Measurements from ENCODE around the gene PIK3CA.
"Not testable (repeated sequence)": the region's sequence is repeated elsewhere in the genome, so short reads cannot be mapped to it uniquely, and the experiment has no call there.

The PIK3CA gene

DNA sequence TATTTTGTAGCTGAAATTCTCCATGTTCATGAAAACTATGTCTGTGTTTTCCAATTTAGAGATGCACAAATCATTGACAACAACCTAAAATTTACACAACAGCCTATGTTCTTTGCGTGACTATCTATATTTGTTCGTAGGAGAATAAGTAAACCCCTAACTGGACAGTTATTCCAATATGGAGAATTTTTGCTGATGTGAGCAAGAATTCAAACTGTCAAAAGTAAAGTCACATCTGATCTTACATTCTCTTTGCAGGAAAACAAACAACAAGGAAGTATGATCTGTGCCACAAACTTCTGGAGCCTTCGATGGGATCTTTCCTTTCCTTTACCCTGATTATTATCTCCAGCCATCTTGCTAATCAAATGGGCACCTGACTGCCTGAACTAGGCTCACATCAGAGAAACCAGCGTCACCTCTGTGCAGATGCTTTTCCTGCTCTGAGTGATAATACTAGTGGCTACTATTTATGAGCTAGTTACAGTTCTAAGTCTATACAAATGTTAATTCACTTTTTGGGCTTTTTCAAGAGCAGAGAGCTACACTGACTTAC is 121.1 kb downstream of the PIK3CA start:
- H3K4me3 ChIP-seq (ENCODE audit: insufficient read depth, low read depth, low read length) = no peak overlapping the region
- no peaks in the 10 kb centered on the region for H3K9me3 ChIP-seq (ENCODE audit: control insufficient read depth, low read length)
- WGBS, 2 experiments = 92 to 93% methylated on average over 4 of the region's 4 CpGs
- H3K36me3 ChIP-seq (ENCODE audit: control insufficient read depth, insufficient read depth, low read length) = no peaks in the 10 kb centered on the region
- H3K27me3 ChIP-seq (ENCODE audit: control insufficient read depth, insufficient read depth, low read length, poor library complexity, severe bottlenecking) = no peaks in the 10 kb centered on the region
- H3K27ac ChIP-seq (ENCODE audit: insufficient read depth, low read depth, low read length, poor library complexity, severe bottlenecking) = no peak overlapping the region
- no peaks in the 10 kb centered on the region for H3K4me1 ChIP-seq (ENCODE audit: control insufficient read depth, insufficient read depth, low read length)

DNA sequence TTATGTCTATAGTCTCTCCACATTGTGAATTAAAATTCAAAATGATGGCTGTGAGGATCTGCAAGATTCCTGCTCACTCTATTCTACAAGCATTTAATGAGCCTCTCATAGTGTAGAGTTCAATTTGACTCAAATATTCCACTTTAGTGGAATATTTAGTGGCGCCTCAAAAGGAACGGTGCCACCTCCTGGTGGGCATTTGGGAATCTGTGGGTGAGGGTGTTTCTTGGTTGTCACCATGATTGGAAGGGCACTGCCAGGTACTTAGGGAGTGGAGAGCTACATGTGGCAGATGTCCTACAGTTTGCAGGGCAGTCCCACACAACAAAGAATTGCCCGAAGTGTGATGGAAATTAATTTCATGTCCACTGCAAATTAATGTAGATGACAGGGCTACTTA is 124.2 kb downstream of the PIK3CA start:
- H3K9me3 ChIP-seq (ENCODE audit: control insufficient read depth, low read length) = no peaks in the 10 kb centered on the region
- H3K36me3 ChIP-seq (ENCODE audit: control insufficient read depth, insufficient read depth, low read length) = no peaks in the 10 kb centered on the region
- H3K27ac ChIP-seq (ENCODE audit: insufficient read depth, low read depth, low read length, poor library complexity, severe bottlenecking) = no peak overlapping the region
- H3K4me3 ChIP-seq (ENCODE audit: insufficient read depth, low read depth, low read length) = no peak overlapping the region
- 94 to 95% methylated on average over 3 of the region's 3 CpGs for WGBS, 2 experiments
- H3K4me1 ChIP-seq (ENCODE audit: control insufficient read depth, insufficient read depth, low read length) = no peaks in the 10 kb centered on the region
- no peaks in the 10 kb centered on the region for H3K27me3 ChIP-seq (ENCODE audit: control insufficient read depth, insufficient read depth, low read length, poor library complexity, severe bottlenecking)

DNA sequence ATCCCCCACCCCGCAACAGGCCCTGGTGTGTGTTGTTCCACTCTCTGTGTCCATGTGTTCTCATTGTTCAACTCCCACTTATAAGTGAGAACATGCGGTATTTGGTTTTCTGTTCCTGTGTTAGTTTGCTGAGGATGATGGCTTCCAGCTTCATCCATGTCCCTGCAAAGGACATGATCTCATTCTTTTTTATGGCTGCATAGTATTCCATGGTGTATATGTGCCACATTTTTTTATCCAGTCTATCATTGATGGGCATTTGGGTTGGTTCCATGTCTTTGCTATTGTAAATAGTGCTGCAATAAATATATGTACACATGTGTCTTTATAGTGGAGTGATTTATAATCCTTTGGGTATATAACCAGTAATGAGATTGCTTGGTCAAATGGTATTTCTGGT is 126.3 kb downstream of the PIK3CA start:
- H3K4me1 ChIP-seq (ENCODE audit: control insufficient read depth, insufficient read depth, low read length); H3K27ac ChIP-seq (ENCODE audit: insufficient read depth, low read depth, low read length, poor library complexity, severe bottlenecking); H3K9me3 ChIP-seq (ENCODE audit: control insufficient read depth, low read length); H3K36me3 ChIP-seq (ENCODE audit: control insufficient read depth, insufficient read depth, low read length); H3K27me3 ChIP-seq (ENCODE audit: control insufficient read depth, insufficient read depth, low read length, poor library complexity, severe bottlenecking); H3K4me3 ChIP-seq (ENCODE audit: insufficient read depth, low read depth, low read length): not testable (repeated sequence)
- 75 to 88% methylated on average over 1 of the region's 2 CpGs for WGBS, 2 experiments

DNA sequence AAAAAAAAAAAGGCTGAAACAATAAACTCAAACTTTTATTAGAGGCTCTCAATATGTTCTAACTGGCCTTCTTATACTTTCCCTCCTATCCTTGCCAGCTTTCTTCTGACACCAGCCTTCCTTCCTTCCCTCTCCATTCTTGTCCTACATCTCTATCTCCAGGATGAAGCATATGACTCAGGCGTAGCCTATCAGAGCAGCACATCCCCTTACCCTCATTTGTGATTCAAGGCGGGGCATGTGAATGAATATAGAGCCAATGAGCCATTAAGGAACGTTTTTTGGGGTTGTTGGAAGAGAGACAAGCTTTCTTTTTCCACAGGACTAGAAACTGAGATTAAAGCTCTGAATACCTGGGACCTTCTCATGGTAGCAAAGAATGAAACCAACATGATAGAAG is 127.8 kb downstream of the PIK3CA start:
- no peak overlapping the region for H3K27ac ChIP-seq (ENCODE audit: insufficient read depth, low read depth, low read length, poor library complexity, severe bottlenecking)
- 76 to 87% methylated on average over 3 of the region's 3 CpGs for whole genome bisulfite sequencing, 2 experiments
- H3K4me3 ChIP-seq (ENCODE audit: insufficient read depth, low read depth, low read length) = no peak overlapping the region
- H3K27me3 ChIP-seq (ENCODE audit: control insufficient read depth, insufficient read depth, low read length, poor library complexity, severe bottlenecking) = no peaks in the 10 kb centered on the region
- no peaks in the 10 kb centered on the region for H3K4me1 ChIP-seq (ENCODE audit: control insufficient read depth, insufficient read depth, low read length)
- no peaks in the 10 kb centered on the region for H3K9me3 ChIP-seq (ENCODE audit: control insufficient read depth, low read length)
- no peaks in the 10 kb centered on the region for H3K36me3 ChIP-seq (ENCODE audit: control insufficient read depth, insufficient read depth, low read length)

DNA sequence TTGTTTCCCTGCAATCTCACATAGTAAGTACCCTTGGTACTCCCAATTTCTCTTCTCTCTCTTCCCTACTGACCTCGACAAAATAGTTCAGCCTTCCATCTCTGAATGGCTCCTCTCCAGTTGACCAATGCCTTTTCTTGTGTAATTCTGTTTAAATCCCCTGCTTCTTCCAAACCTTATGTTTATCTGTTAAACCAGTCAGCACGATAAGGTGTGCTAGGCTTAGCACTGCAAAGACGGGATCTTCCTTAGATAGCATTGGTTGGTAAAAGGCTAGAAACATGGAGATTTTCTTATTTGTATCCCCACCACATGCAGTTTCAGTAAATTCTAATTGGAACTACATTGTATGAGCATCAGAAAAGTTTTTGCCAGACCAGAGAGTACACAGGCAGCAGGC is 128.6 kb downstream of the PIK3CA start:
- Histone ChIP-seq H3K27ac (ENCODE audit: insufficient read depth, low read depth, low read length, poor library complexity, severe bottlenecking) (no peak overlapping the region), H3K9me3 (ENCODE audit: control insufficient read depth, low read length) (no peaks in the 10 kb centered on the region), H3K4me3 (ENCODE audit: insufficient read depth, low read depth, low read length) (no peak overlapping the region), H3K27me3 (ENCODE audit: control insufficient read depth, insufficient read depth, low read length, poor library complexity, severe bottlenecking) (no peaks in the 10 kb centered on the region), H3K36me3 (ENCODE audit: control insufficient read depth, insufficient read depth, low read length) (no peaks in the 10 kb centered on the region), H3K4me1 (ENCODE audit: control insufficient read depth, insufficient read depth, low read length) (no peaks in the 10 kb centered on the region)
- 93 to 96% methylated on average over 3 of the region's 3 CpGs for WGBS, 2 experiments

DNA sequence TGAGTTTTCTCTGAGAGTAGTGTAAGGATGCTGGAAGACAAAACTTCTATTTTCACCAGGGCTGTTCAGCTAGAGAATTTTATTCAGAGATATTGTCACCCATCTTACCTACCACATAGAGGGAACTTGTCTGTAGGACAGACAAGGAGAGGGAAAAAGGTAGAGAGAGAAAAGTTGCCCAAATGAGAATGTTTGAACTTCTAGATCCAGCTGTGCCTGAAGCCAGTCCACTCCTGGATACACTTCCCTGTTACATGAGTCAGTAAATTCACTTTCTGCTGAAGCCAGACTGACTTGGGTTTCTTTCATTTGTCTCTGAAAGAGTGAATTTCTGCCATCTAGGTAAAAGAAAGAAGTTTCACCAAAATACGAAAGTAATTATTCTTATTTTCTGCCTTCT is 130.0 kb downstream of the PIK3CA start:
- H3K27ac ChIP-seq (ENCODE audit: insufficient read depth, low read depth, low read length, poor library complexity, severe bottlenecking) = no peak overlapping the region
- WGBS, 2 experiments = 89 to 92% methylated on average over 1 of the region's 1 CpG
- H3K9me3 ChIP-seq (ENCODE audit: control insufficient read depth, low read length) = no peaks in the 10 kb centered on the region
- no peaks in the 10 kb centered on the region for H3K4me1 ChIP-seq (ENCODE audit: control insufficient read depth, insufficient read depth, low read length)
- no peaks in the 10 kb centered on the region for H3K36me3 ChIP-seq (ENCODE audit: control insufficient read depth, insufficient read depth, low read length)
- no peaks in the 10 kb centered on the region for H3K27me3 ChIP-seq (ENCODE audit: control insufficient read depth, insufficient read depth, low read length, poor library complexity, severe bottlenecking)
- no peak overlapping the region for H3K4me3 ChIP-seq (ENCODE audit: insufficient read depth, low read depth, low read length)

DNA sequence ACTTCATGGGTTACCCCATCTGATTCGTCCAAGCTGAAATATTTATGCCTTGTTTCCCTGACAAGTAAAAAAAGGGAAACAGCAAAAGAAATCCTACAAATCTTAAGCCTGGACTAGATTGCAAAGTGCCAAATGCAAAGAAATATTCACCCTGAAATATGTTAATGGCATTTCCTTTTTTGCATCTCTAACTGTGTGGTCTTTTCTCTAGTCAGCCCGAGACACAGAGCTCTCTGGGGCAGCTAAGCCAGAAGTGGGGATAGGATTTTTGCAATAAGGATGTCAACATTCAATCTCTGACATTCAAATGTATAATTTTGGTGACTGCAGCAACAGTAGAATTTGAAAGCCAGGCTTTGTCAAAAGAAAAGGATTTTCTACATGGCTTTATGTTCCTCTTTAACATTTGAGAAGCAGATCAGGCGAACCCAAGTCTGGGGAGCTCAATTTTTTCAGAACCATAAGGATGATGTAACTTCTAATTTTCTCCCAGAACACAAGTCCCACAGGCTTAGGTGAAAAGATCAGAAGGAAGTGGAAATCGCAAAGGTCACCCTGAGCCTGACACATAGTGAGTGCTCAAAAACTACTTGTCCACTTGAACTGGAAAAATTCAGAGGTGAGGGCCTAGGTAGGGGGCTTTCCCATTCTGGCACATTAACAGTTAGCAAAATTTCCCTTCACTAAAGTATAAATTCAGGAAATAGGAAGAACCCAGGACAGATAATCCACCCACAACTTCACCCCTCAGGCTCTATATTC is 131.0 kb downstream of the PIK3CA start:
- no peaks in the 10 kb centered on the region for H3K27me3 ChIP-seq (ENCODE audit: control insufficient read depth, insufficient read depth, low read length, poor library complexity, severe bottlenecking)
- WGBS, 2 experiments = 76 to 85% methylated on average over 4 of the region's 4 CpGs
- H3K36me3 ChIP-seq (ENCODE audit: control insufficient read depth, insufficient read depth, low read length) = no peaks in the 10 kb centered on the region
- no peaks in the 10 kb centered on the region for H3K9me3 ChIP-seq (ENCODE audit: control insufficient read depth, low read length)
- no peak overlapping the region for H3K4me3 ChIP-seq (ENCODE audit: insufficient read depth, low read depth, low read length)
- no peaks in the 10 kb centered on the region for H3K4me1 ChIP-seq (ENCODE audit: control insufficient read depth, insufficient read depth, low read length)
- H3K27ac ChIP-seq (ENCODE audit: insufficient read depth, low read depth, low read length, poor library complexity, severe bottlenecking) = no peak overlapping the region

DNA sequence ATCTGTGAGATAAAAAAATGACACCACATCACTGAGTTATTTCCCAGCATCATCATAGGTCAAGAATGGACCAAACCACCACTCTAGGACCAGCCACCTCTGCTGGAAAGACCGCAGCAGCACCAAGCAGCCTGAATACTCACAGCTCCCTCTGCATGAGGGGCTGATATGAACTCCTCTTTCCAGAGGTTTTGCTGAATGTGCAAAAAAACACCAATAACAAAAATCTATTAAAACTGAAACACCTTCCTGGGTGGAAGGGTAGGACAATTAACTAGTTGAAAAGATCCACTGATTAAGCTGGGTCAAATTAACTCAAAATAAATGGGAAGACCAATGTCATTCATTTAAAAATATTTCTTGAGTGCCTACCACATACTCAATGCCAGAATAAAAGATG is 131.7 kb downstream of the PIK3CA start:
- H3K27me3 ChIP-seq (ENCODE audit: control insufficient read depth, insufficient read depth, low read length, poor library complexity, severe bottlenecking) = no peaks in the 10 kb centered on the region
- H3K36me3 ChIP-seq (ENCODE audit: control insufficient read depth, insufficient read depth, low read length) = no peaks in the 10 kb centered on the region
- WGBS, 2 experiments = 97 to 100% methylated on average over 1 of the region's 1 CpG
- H3K9me3 ChIP-seq (ENCODE audit: control insufficient read depth, low read length) = no peaks in the 10 kb centered on the region
- no peak overlapping the region for H3K4me3 ChIP-seq (ENCODE audit: insufficient read depth, low read depth, low read length)
- no peak overlapping the region for H3K27ac ChIP-seq (ENCODE audit: insufficient read depth, low read depth, low read length, poor library complexity, severe bottlenecking)
- no peaks in the 10 kb centered on the region for H3K4me1 ChIP-seq (ENCODE audit: control insufficient read depth, insufficient read depth, low read length)

DNA sequence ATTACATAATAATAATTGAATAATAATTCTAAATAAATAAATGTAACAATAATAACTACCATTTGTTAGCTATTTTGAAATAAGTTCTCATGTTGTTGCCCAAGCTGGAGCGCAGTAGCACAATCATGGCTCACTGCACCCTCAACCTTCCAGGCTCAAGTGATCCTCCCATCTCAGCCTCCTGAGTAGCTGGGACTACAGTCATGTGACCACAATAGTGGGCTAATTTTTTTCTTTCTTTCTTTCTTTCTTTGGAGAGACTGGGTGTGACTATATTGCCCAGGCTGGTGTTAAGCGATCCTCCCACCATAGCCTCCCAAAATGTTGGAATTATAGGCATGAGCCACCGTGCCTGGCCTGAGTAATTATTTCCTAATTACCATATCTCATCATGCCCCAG is 133.7 kb downstream of the PIK3CA start:
- no peak overlapping the region for H3K27ac ChIP-seq (ENCODE audit: insufficient read depth, low read depth, low read length, poor library complexity, severe bottlenecking)
- H3K27me3 ChIP-seq (ENCODE audit: control insufficient read depth, insufficient read depth, low read length, poor library complexity, severe bottlenecking) = no peaks in the 10 kb centered on the region
- no peak overlapping the region for H3K4me3 ChIP-seq (ENCODE audit: insufficient read depth, low read depth, low read length)
- 81 to 88% methylated on average over 2 to 3 of the region's 3 CpGs for WGBS, 2 experiments
- no peaks in the 10 kb centered on the region for H3K4me1 ChIP-seq (ENCODE audit: control insufficient read depth, insufficient read depth, low read length)
- no peaks in the 10 kb centered on the region for H3K36me3 ChIP-seq (ENCODE audit: control insufficient read depth, insufficient read depth, low read length)
- H3K9me3 ChIP-seq (ENCODE audit: control insufficient read depth, low read length) = no peaks in the 10 kb centered on the region

DNA sequence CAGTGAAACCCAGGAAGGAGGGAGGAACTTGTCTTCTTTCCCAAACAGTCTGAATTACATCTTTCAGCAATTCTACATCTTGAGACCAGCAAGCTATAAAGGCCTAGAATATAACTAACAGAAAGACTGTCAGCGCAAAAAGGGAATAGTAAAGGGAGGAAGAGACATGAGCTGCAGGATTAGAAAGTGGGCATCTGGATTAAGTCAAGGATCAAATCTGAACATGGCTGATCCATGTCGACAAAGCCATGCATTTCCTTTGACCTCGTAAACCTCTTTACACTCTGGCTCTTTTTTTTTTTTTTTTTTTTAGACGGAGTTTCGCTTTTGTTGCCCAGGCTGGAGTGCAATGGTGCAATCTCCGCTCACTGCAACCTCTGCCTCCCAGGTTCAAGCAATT is 138.2 kb downstream of the PIK3CA start:
- H3K9me3 ChIP-seq (ENCODE audit: control insufficient read depth, low read length) = no peaks in the 10 kb centered on the region
- no peaks in the 10 kb centered on the region for H3K4me1 ChIP-seq (ENCODE audit: control insufficient read depth, insufficient read depth, low read length)
- H3K27ac ChIP-seq (ENCODE audit: insufficient read depth, low read depth, low read length, poor library complexity, severe bottlenecking) = no peak overlapping the region
- 83% methylated on average over 6 of the region's 6 CpGs for whole genome bisulfite sequencing, 2 experiments
- no peak overlapping the region for H3K4me3 ChIP-seq (ENCODE audit: insufficient read depth, low read depth, low read length)
- no peaks in the 10 kb centered on the region for H3K36me3 ChIP-seq (ENCODE audit: control insufficient read depth, insufficient read depth, low read length)
- H3K27me3 ChIP-seq (ENCODE audit: control insufficient read depth, insufficient read depth, low read length, poor library complexity, severe bottlenecking) = no peaks in the 10 kb centered on the region

Measured in ectodermal cell (in vitro differentiated cells).